WI38 (cell line): Measurements from ENCODE around the gene APOL3.

Experiments
- H3K4me3 ChIP-seq: 2 replicates; pipeline ENCODE4 v1.5.1; 2011; ENCODE audit warnings: low read depth, mild to moderate bottlenecking, control low read depth, low read length
- TF ChIP-seq, protein P1 (sequence below): IDR thresholded peaks from 2 replicates; pipeline ENCODE4 v1.5.1; 2012; ENCODE audit warnings: low read depth, mild to moderate bottlenecking, control low read depth, low read length

APOL3 gene

DNA sequence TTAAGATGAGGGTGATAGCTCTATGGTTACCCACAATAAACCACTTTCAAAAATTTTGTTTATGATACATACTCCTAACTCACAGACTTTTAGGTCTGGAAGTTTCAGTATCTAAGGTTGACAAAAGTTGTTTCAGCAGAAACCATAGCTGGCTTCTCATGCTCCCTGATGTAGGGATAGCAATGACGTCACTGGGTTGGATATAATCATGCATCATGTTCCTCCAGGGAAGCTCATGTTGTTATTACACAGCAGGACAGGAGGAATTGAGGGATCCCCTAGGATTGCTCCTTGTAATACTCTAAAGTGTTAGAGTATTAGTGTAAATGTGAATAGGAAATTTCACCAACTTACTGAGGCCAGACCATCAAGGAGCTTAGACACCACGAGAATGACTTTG, 23.6 kb downstream of the APOL3 start:
- no peak overlapping the region for H3K4me3 ChIP-seq
- TF ChIP-seq, protein P1, sequence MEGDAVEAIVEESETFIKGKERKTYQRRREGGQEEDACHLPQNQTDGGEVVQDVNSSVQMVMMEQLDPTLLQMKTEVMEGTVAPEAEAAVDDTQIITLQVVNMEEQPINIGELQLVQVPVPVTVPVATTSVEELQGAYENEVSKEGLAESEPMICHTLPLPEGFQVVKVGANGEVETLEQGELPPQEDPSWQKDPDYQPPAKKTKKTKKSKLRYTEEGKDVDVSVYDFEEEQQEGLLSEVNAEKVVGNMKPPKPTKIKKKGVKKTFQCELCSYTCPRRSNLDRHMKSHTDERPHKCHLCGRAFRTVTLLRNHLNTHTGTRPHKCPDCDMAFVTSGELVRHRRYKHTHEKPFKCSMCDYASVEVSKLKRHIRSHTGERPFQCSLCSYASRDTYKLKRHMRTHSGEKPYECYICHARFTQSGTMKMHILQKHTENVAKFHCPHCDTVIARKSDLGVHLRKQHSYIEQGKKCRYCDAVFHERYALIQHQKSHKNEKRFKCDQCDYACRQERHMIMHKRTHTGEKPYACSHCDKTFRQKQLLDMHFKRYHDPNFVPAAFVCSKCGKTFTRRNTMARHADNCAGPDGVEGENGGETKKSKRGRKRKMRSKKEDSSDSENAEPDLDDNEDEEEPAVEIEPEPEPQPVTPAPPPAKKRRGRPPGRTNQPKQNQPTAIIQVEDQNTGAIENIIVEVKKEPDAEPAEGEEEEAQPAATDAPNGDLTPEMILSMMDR: no peak

DNA sequence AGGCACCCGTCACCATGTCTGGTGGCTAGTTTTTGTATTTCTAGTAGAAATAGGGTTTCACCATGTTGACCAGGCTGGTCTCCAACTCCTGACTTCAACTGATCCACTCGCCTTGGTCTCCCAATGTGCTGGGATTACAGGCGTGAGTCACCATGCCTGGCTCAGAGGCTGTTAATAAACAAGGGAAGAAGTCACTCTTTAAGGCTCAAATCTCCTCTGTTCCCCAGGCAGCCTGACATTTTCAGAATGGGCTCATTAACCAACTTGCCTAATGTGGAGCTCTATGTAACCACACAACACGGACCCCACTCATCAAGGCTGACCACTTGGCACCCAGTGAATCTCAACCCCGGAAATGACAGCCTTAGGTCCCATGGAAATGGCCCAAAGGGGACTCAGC, 24.1 kb downstream of the APOL3 start:
- TF ChIP-seq, protein P1: no peak
- no peak overlapping the region for H3K4me3 ChIP-seq

DNA sequence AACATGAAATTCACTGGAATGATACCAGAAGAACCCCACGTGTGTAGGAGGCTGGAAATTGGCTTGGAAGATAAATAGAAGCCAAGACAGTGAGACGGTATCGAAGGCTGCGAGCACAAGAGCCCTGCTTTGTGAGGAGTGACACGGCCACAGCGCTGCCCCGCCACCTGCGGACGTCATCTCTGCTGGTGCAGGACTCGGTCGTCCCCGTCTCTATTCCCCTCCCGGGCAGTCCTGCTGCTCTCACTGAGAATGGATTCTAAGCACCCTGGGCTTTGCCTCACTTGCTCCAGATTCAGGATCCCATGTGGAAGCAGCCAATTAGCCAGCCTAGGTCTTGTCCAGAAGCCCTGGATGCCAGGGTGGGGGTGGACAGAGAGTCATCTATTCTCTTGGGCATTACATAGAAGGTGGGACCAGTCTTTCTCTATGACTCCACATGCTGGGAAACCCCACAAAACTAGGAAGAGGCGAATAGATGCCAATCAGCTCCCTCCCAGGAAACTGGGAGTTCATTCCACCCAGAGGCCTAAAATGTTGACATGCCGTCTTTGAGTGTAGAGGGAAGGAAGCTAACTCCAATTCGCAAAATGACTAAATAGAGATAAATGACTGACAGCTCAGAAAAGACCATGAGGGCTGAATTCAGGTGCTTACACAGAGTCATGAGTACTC, 25.1 kb downstream of the APOL3 start:
- no peak overlapping the region for H3K4me3 ChIP-seq
- TF ChIP-seq, protein P1: no peak

DNA sequence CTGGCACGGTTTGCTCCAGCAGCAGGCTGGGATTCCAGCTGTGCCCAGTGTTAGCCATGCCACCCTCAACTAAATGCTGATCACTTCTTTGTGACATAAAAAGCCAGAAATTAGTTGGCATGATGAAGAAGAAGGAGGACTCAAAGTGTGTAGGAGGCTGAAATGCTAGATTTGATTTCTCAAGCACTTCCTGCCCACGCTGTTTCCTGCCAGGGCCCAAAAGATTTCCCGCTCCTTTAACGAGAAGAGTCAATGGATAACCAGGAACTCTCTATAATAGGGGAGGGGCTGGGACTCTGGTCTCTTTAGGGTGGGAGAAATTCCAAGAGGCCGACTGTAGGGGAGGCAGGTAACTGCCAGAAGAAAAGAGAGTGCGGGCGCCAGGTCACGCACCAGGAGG, 26.4 kb downstream of the APOL3 start:
- TF ChIP-seq, protein P1: no peak
- no peak overlapping the region for H3K4me3 ChIP-seq

DNA sequence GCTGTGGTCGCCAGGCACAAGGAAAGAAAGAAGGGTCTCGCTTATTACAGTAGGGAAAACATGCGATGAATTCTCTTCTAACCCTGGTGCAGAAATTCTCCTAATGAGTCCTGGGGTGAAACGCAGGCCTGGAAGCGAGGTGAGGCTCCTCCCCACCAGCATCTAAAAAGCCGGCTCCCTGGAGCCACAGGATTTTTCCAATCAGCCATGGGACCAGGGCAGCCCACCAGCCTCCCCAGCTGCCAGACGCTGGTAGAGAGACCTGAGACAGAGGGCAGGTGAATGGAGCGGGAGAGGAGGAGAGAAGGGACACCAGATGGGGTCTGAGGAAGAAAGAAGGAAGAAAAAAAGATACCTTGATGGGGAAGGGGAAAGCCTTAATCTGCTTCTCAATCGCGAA, 28.6 kb downstream of the APOL3 start:
- TF ChIP-seq, protein P1: no peak

DNA sequence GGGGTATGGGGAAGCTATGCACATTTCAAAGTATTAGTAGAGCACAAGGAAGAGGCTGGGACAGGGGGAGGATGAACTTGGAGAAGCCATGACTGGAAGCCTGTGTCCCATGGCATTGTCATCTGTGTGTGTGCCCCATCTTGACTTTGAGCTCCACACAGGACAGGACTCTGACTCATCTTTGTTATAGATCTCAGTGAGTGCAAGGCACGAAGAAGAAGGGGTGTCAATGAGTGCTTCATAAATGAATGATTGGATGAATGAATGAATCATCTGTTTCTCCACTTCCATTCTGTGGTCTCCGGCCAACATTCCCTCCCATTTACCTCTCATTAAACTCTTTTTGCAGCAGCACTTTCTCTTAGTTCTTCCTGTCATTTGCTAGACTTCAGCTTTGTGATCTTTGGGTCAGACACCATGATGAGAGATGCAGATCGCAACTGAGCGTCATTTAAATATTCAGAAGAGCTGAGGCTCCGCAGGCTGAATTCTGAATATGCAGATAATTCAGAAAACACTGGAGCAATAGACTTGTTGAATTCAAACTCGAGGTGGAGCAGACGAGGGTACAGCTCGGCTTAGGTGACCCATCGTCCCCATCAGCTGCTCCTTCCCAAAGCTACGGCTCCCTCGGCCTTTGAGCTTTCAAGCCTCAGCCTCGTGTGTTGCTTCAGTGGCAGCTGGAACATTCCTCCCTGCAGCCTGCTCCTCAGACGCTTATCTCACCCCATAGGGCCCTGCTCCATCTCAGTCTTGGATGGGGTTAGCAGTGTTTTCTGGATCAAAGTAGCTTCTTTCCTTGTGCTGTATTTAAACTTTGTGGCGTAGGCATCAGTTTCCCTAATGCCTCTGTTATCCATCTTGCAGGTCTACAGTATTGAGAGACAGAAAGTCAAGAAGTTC, 30.8 kb downstream of the APOL3 start:
- H3K4me3 ChIP-seq: no peak overlapping the region
- TF ChIP-seq, protein P1: no peak

More for the DNA sequence above, 28.6 kb downstream of the APOL3 start:
- H3K4me3 ChIP-seq: no peak overlapping the region

DNA sequence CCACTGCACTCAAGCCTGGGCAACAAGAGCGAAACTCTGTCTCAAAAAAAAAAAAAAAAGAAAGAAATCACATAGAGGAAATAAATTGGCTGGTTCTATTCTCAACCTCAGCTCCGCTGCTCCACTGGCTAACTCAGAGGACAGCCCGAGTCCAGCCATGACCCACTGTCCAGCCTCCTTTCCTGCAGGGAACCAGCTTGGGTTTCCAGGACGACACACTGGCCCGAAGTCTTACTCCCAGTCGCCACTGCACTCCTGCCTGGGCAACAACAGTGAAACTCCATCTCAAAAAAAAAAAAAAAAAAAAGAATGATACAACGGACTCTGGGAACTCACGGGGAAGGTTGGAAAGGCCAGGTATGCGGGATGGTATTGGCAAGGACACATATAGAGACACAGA, 31.5 kb downstream of the APOL3 start:
- TF ChIP-seq, protein P1: no peak
- no peak overlapping the region for H3K4me3 ChIP-seq
